ENCODE results near the gene CSHL1. TPM values are rescaled to one million over a fixed set of nuclear protein-coding genes. Genes with fewer than 3 reads are reported as not detected.
"Not testable (repeated sequence)": the region's sequence is repeated elsewhere in the genome, so short reads cannot be mapped to it uniquely, and the experiment has no call there.

CSHL1 gene
- total and polyA plus RNA-seq, 2 donors (not counting 1 experiment from before 2014, with no cell fraction given) = not detected

DNA sequence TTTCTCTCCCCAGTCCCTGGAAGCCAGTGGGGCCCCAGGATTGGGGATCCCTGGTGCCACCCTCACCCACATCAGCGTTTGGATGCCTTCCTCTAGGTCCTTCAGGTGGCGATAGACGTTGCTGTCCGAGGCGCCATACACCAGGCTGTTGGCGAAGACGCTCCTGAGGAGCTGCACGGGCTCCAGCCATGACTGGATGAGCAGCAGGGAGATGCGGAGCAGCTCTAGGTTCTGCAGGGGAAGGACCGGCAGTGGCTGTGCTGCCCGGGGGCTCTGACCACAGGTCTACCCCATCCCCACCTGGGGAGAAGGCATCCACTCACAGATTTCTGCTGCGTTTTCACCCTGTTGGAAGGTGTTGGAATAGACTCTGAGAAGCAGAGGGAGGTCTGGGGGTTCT, 30.4 kb downstream of the CSHL1 start:
- no peaks in the 10 kb centered on the region for H3K36me3 ChIP-seq (replicated peaks in 1 of 2; ENCODE audit: control extremely low read depth in 1 of 2, control insufficient read depth in 1 of 2, extremely low read depth in 1 of 2, insufficient read depth in 2 of 2, low read length in 1 of 2)
- H3K4me1 Mint-ChIP-seq = peaks cover 10% of the 10 kb centered on the region
- H3K4me1 ChIP-seq (ENCODE audit: control insufficient read depth in 2 of 2, insufficient read depth in 2 of 2, low read length in 2 of 2) = no peaks in the 10 kb centered on the region
- TF ChIP-seq EZH2 (IDR thresholded peaks at IDR 0.05; ENCODE audit: borderline replicate concordance, insufficient read depth, low read depth, low read length, poor library complexity, severe bottlenecking) = no peak
- no peak for TF ChIP-seq CTCF (IDR thresholded peaks at IDR 0.05)
- DNase-seq = no peak
- CTCF ChIA-PET = interaction anchor here (0.7 to 1.1 kb wide), 2 partner anchors 38 to 828 kb away, joined by 5 to 6 read pairs; partner anchors contain the start of gene GH1
- POLR2A ChIA-PET = no interaction called here
- H3K27me3 Mint-ChIP-seq = peaks cover 3% of the 10 kb centered on the region
- H3K27ac ChIP-seq (ENCODE audit: low read length in 2 of 2) = no peak overlapping the region
- H3K27ac Mint-ChIP-seq = no peak overlapping the region
- H3K27me3 ChIP-seq (replicated peaks in 1 of 4; ENCODE audit: control extremely low read depth in 1 of 4, control insufficient read depth in 3 of 4, insufficient read depth in 4 of 4, low read length in 3 of 4) = peaks cover 0 to 3% (median 0%) of the 10 kb centered on the region in 4 experiments
- 88% methylated on average over 10 of the region's 12 CpGs for WGBS (ENCODE audit: insufficient coverage)
- intact Hi-C loops (cut with micrococcal nuclease) = no loop called here
- H4K20me1 ChIP-seq (ENCODE audit: control insufficient read depth, insufficient read depth, low read length, poor library complexity, severe bottlenecking) = no peaks in the 10 kb centered on the region
- no peak overlapping the region for H3K9ac ChIP-seq (ENCODE audit: low read length)
- no peaks in the 10 kb centered on the region for H3K79me2 ChIP-seq (ENCODE audit: control insufficient read depth, insufficient read depth, low read length)
- no peak overlapping the region for H3K4me3 Mint-ChIP-seq
- no peak overlapping the region for H3K4me3 ChIP-seq (ENCODE audit: control extremely low read depth in 1 of 5, extremely low read depth in 1 of 5, insufficient read depth in 1 of 5, low read depth in 2 of 5, low read length in 4 of 5)
- no peaks in the 10 kb centered on the region for H3K9me3 ChIP-seq (ENCODE audit: control extremely low read depth in 1 of 3, control insufficient read depth in 2 of 3, insufficient read depth in 1 of 3, low read length in 2 of 3)
- no peak for ATAC-seq (ENCODE audit: low read depth)
- no peak overlapping the region for H2AFZ ChIP-seq (ENCODE audit: insufficient read depth, low read depth, low read length, poor library complexity, severe bottlenecking)
- no peak overlapping the region for H3K4me2 ChIP-seq (replicated peaks; ENCODE audit: low read depth, low read length, poor library complexity, severe bottlenecking)
- no peaks in the 10 kb centered on the region for H3K9me3 Mint-ChIP-seq (ENCODE audit: insufficient read depth)

DNA sequence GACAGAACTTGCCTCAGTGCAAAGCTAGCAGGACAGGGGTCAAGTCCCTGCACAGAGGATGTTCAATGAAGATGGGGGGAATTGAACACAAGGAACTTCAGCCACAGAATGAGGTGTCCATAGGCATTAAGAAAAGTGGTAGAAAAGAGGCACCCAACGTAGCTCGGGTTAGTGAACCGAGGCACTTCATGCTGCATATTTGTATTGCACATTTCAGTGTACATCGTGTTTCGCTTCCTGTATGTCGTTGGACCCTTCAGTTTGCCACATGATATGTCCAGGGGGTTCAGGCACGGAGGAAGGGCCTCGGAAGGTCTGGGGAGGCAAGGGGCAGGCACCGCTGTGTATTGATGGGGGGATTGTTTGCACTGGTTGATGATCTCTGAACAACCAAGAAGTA, 32.6 kb downstream of the CSHL1 start:
- H3K36me3 ChIP-seq (replicated peaks in 1 of 2; ENCODE audit: control extremely low read depth in 1 of 2, control insufficient read depth in 1 of 2, extremely low read depth in 1 of 2, insufficient read depth in 2 of 2, low read length in 1 of 2); H3K27ac ChIP-seq (ENCODE audit: low read length in 2 of 2); H3K4me1 ChIP-seq (ENCODE audit: control insufficient read depth in 2 of 2, insufficient read depth in 2 of 2, low read length in 2 of 2); intact Hi-C loops (cut with micrococcal nuclease); H4K20me1 ChIP-seq (ENCODE audit: control insufficient read depth, insufficient read depth, low read length, poor library complexity, severe bottlenecking); H3K9me3 Mint-ChIP-seq (ENCODE audit: insufficient read depth); POLR2A ChIA-PET; H3K27me3 Mint-ChIP-seq; H3K4me2 ChIP-seq (replicated peaks; ENCODE audit: low read depth, low read length, poor library complexity, severe bottlenecking); DNase-seq; H3K9ac ChIP-seq (ENCODE audit: low read length); H2AFZ ChIP-seq (ENCODE audit: insufficient read depth, low read depth, low read length, poor library complexity, severe bottlenecking); H3K79me2 ChIP-seq (ENCODE audit: control insufficient read depth, insufficient read depth, low read length); H3K4me3 ChIP-seq (ENCODE audit: control extremely low read depth in 1 of 5, extremely low read depth in 1 of 5, insufficient read depth in 1 of 5, low read depth in 2 of 5, low read length in 4 of 5); H3K27me3 ChIP-seq (replicated peaks in 1 of 4; ENCODE audit: control extremely low read depth in 1 of 4, control insufficient read depth in 3 of 4, insufficient read depth in 4 of 4, low read length in 3 of 4); H3K9me3 ChIP-seq (ENCODE audit: control extremely low read depth in 1 of 3, control insufficient read depth in 2 of 3, insufficient read depth in 1 of 3, low read length in 2 of 3): not testable (repeated sequence)
- 49% methylated on average over 6 of the region's 9 CpGs for WGBS (ENCODE audit: insufficient coverage)
- peak overlapping the region; percentile 44 for H3K27ac Mint-ChIP-seq
- CTCF ChIA-PET = interaction anchor here (0.6 to 2.1 kb wide), 2 partner anchors 13 to 24 kb away, joined by 3 to 10 read pairs; no protein-coding TSS in a partner anchor
- H3K4me1 Mint-ChIP-seq = peaks cover 10% of the 10 kb centered on the region
- ATAC-seq (ENCODE audit: low read depth) = peak; percentile 35
- H3K4me3 Mint-ChIP-seq = peak overlapping the region; percentile 47

GRCh38 chr17:63874693-63875092, 36.4 kb downstream of the CSHL1 start:
- H3K4me3 ChIP-seq (ENCODE audit: control extremely low read depth in 1 of 5, extremely low read depth in 1 of 5, insufficient read depth in 1 of 5, low read depth in 2 of 5, low read length in 4 of 5); H3K27ac Mint-ChIP-seq; H3K27ac ChIP-seq (ENCODE audit: low read length in 2 of 2); H3K4me2 ChIP-seq (replicated peaks; ENCODE audit: low read depth, low read length, poor library complexity, severe bottlenecking); intact Hi-C loops (cut with micrococcal nuclease); ATAC-seq (ENCODE audit: low read depth); H4K20me1 ChIP-seq (ENCODE audit: control insufficient read depth, insufficient read depth, low read length, poor library complexity, severe bottlenecking); H3K4me1 ChIP-seq (ENCODE audit: control insufficient read depth in 2 of 2, insufficient read depth in 2 of 2, low read length in 2 of 2); H3K9me3 Mint-ChIP-seq (ENCODE audit: insufficient read depth); H3K27me3 Mint-ChIP-seq; CTCF ChIA-PET; H3K9ac ChIP-seq (ENCODE audit: low read length); POLR2A ChIA-PET; H3K79me2 ChIP-seq (ENCODE audit: control insufficient read depth, insufficient read depth, low read length); H2AFZ ChIP-seq (ENCODE audit: insufficient read depth, low read depth, low read length, poor library complexity, severe bottlenecking); H3K4me3 Mint-ChIP-seq; DNase-seq; H3K27me3 ChIP-seq (replicated peaks in 1 of 4; ENCODE audit: control extremely low read depth in 1 of 4, control insufficient read depth in 3 of 4, insufficient read depth in 4 of 4, low read length in 3 of 4); H3K9me3 ChIP-seq (ENCODE audit: control extremely low read depth in 1 of 3, control insufficient read depth in 2 of 3, insufficient read depth in 1 of 3, low read length in 2 of 3); H3K36me3 ChIP-seq (replicated peaks in 1 of 2; ENCODE audit: control extremely low read depth in 1 of 2, control insufficient read depth in 1 of 2, extremely low read depth in 1 of 2, insufficient read depth in 2 of 2, low read length in 1 of 2): not testable (repeated sequence)
- no CpG with 5 or more reads among the region's 6 CpGs for WGBS (ENCODE audit: insufficient coverage)
- peaks cover 10% of the 10 kb centered on the region for H3K4me1 Mint-ChIP-seq
